ENCODE results near the gene GFOD2.

The GFOD2 gene

GRCh38 chr16:67628216-67628615 lies 90.9 kb downstream of the GFOD2 start:
- no peak for DNase-seq

Measured in NCI-H226 (cell line).